ENCODE results near the gene RTBDN. TPM values are rescaled to one million over a fixed set of nuclear protein-coding genes. Genes with fewer than 3 reads are reported as not detected.

Gene RTBDN
- total RNA-seq (not detected), polyA plus RNA-seq (not detected)
- long read RNA-seq, donor 1: 0 reads
- long read RNA-seq, donor 2: 0 reads
- long read RNA-seq, donor 3: 0 reads

- Histone ChIP-seq H3K4me1 (peaks cover 4 to 35% (median 17%) of the 10 kb centered on the region in 9 donors), H3K27me3 (peaks cover 36 to 100% (median 96%) of the 10 kb centered on the region in 7 donors), H3K4me3 (peak within 1 kb of the TSS in 9 of 10 donors; percentile 29 to 53 (median 43)), H3K36me3 (no peaks in the 10 kb centered on the region), H3K9me3 (no peaks in the 10 kb centered on the region), H3K27ac (no peak within 1 kb of the TSS)
- intact Hi-C loops (cut with DNase I): no loop called here
- no peak for DNase-seq
- no peak for TF ChIP-seq CTCF (IDR thresholded peaks at IDR 0.05)
- WGBS, 2 donors: 4 to 6% methylated on average over 20 of the region's 20 CpGs
- no peak for ATAC-seq
Observed at GRCh38 chr19:12834566-12834943, at the start of gene RTBDN. Gene RTBDN (minus strand): TSS chr19:12834579. CDS start chr19:12829979, 4,600 bp downstream.

- H3K4me3 ChIP-seq: no peak overlapping the region
- intact Hi-C loops (cut with DNase I): loop anchor here in 2 of 10 donors (10.0 kb wide), 1 partner anchor 82 kb away; the partner anchor contains the start of gene DAND5 (in 2 of the 2)
- DNase-seq (no peak), ATAC-seq (no peak)
- WGBS, 2 donors: 85 to 89% methylated on average over 3 of the region's 3 CpGs
- peaks cover 0 to 16% (median 11%) of the 10 kb centered on the region in 9 donors for H3K36me3 ChIP-seq
- TF ChIP-seq CTCF (IDR thresholded peaks at IDR 0.05): no peak
- H3K9me3 ChIP-seq: peaks cover 0 to 15% (median 0%) of the 10 kb centered on the region in 11 donors
- H3K27ac ChIP-seq: peak overlapping the region in 1 of 10 donors; percentile 90
- H3K4me1 ChIP-seq: peaks cover 10 to 55% (median 24%) of the 10 kb centered on the region in 9 donors
- peaks cover 0 to 45% (median 27%) of the 10 kb centered on the region in 7 donors for H3K27me3 ChIP-seq
Observed at GRCh38 chr19:12882589-12882988, 48.2 kb upstream of the RTBDN start.

GRCh38 chr19:12881172-12881808 is 46.9 kb upstream of the RTBDN start, which contains the start of gene DNASE2:
Gene DNASE2 (minus strand): TSS chr19:12881449. CDS start chr19:12881375, 74 bp downstream.
- Histone ChIP-seq H3K36me3 (peaks cover 0 to 29% (median 17%) of the 10 kb centered on the region in 9 donors), H3K4me3 (peak within 1 kb of the TSS; percentile 62 to 85 (median 74)), H3K4me1 (peaks cover 10 to 55% (median 24%) of the 10 kb centered on the region in 9 donors), H3K9me3 (peaks cover 0 to 15% (median 0%) of the 10 kb centered on the region in 11 donors), H3K27me3 (peaks cover 0 to 36% (median 27%) of the 10 kb centered on the region in 7 donors), H3K27ac (peak within 1 kb of the TSS; percentile 67 to 93 (median 86))
- no peak for TF ChIP-seq CTCF (IDR thresholded peaks at IDR 0.05)
- 0 to 1% methylated on average over 38 of the region's 38 CpGs for WGBS, 2 donors
- ATAC-seq (peak; percentile 92 to 97 (median 96)), DNase-seq (peak; percentile 95 to 96)
- intact Hi-C loops (cut with DNase I): loop anchor here in 2 of 10 donors (10.0 kb wide), 1 partner anchor 84 kb away; the partner anchor contains the start of gene DAND5 (in 2 of the 2)

- peaks cover 0 to 15% (median 0%) of the 10 kb centered on the region in 11 donors for H3K9me3 ChIP-seq
- H3K27me3 ChIP-seq: peaks cover 0 to 29% (median 24%) of the 10 kb centered on the region in 7 donors
- H3K27ac ChIP-seq: peak overlapping the region; percentile 67 to 93 (median 86)
- intact Hi-C loops (cut with DNase I): loop anchor here in 2 of 10 donors (10.0 kb wide), 1 partner anchor 84 kb away; the partner anchor contains the start of gene DAND5 (in 2 of the 2)
- DNase-seq (peak in 1 of 2 donors; percentile 42), ATAC-seq (peak; percentile 9 to 51 (median 38))
- WGBS, 2 donors: 15 to 20% methylated on average over 29 of the region's 29 CpGs
- H3K36me3 ChIP-seq: peaks cover 0 to 35% (median 21%) of the 10 kb centered on the region in 9 donors
- H3K4me3 ChIP-seq: peak overlapping the region; percentile 62 to 85 (median 74)
- H3K4me1 ChIP-seq: peaks cover 7 to 50% (median 20%) of the 10 kb centered on the region in 9 donors
- TF ChIP-seq CTCF (IDR thresholded peaks at IDR 0.05): no peak
Observed at GRCh38 chr19:12880551-12881171, 46.3 kb upstream of the RTBDN start.

Data from heart right ventricle (tissue), 16 donors.